ENCODE data around the gene VSNL1.

GRCh38 chr2:17555150-17555549 lies 14.7 kb downstream of the VSNL1 start:
- TF ChIP-seq CTCF (conservative IDR thresholded peaks at IDR 0.05; ENCODE audit: low read depth, low read length) (no peak), EZH2 (IDR thresholded peaks at IDR 0.05; ENCODE audit: low read length, unreplicated experiment) (no peak), EZH2phosphoT487 (IDR thresholded peaks at IDR 0.05; ENCODE audit: borderline replicate concordance, low read length) (no peak)
